DND-41 (cell line): ENCODE measurements around the gene HOXC6.

ENCODE experiments used
- EZH2 ChIP-seq: IDR thresholded peaks from 3 replicates; pipeline ENCODE4 v1.6.1; 2012; ENCODE audit warnings: borderline replicate concordance, low read depth, mild to moderate bottlenecking, moderate library complexity, low read length, inconsistent platforms; ENCODE audit not compliant: severe bottlenecking
- TF ChIP-seq, protein P1 (sequence below): IDR thresholded peaks from 2 replicates; pipeline ENCODE4 v1.5.1; 2012; ENCODE audit warnings: borderline replicate concordance, low read length, moderate library complexity, mild to moderate bottlenecking; ENCODE audit not compliant: poor library complexity, severe bottlenecking; ENCODE audit errors: extremely low read depth

- TF ChIP-seq, protein P1, sequence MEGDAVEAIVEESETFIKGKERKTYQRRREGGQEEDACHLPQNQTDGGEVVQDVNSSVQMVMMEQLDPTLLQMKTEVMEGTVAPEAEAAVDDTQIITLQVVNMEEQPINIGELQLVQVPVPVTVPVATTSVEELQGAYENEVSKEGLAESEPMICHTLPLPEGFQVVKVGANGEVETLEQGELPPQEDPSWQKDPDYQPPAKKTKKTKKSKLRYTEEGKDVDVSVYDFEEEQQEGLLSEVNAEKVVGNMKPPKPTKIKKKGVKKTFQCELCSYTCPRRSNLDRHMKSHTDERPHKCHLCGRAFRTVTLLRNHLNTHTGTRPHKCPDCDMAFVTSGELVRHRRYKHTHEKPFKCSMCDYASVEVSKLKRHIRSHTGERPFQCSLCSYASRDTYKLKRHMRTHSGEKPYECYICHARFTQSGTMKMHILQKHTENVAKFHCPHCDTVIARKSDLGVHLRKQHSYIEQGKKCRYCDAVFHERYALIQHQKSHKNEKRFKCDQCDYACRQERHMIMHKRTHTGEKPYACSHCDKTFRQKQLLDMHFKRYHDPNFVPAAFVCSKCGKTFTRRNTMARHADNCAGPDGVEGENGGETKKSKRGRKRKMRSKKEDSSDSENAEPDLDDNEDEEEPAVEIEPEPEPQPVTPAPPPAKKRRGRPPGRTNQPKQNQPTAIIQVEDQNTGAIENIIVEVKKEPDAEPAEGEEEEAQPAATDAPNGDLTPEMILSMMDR: no peak
- no peak for TF ChIP-seq EZH2
These were observed 5.0 kb upstream of the HOXC6 start for GRCh38 chr12:54022960-54023884.
